ENCODE data around the gene RANBP9. TPM values are rescaled to one million over a fixed set of nuclear protein-coding genes. Genes with fewer than 3 reads are reported as not detected.

Gene RANBP9
- total RNA-seq, 1 experiment from 2014 or later = 38.2 TPM

- TF ChIP-seq, protein P1, sequence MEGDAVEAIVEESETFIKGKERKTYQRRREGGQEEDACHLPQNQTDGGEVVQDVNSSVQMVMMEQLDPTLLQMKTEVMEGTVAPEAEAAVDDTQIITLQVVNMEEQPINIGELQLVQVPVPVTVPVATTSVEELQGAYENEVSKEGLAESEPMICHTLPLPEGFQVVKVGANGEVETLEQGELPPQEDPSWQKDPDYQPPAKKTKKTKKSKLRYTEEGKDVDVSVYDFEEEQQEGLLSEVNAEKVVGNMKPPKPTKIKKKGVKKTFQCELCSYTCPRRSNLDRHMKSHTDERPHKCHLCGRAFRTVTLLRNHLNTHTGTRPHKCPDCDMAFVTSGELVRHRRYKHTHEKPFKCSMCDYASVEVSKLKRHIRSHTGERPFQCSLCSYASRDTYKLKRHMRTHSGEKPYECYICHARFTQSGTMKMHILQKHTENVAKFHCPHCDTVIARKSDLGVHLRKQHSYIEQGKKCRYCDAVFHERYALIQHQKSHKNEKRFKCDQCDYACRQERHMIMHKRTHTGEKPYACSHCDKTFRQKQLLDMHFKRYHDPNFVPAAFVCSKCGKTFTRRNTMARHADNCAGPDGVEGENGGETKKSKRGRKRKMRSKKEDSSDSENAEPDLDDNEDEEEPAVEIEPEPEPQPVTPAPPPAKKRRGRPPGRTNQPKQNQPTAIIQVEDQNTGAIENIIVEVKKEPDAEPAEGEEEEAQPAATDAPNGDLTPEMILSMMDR (IDR thresholded peaks at IDR 0.05; ENCODE audit: insufficient read depth in 1 of 2, low read depth in 1 of 2, low read length in 1 of 2, severe bottlenecking in 1 of 2, unreplicated experiment in 1 of 2) = no peak
- no peak for DNase-seq
- H3K27me3 Mint-ChIP-seq (ENCODE audit: insufficient read depth, unreplicated experiment) = no peaks in the 10 kb centered on the region
- intact Hi-C loops (cut with micrococcal nuclease; ENCODE audit: unreplicated experiment) = no loop called here
- Histone ChIP-seq H3K4me3 (ENCODE audit: low read depth, low read length) (no peak overlapping the region), H3K36me3 (ENCODE audit: control insufficient read depth, insufficient read depth, low read length) (no peaks in the 10 kb centered on the region), H3K27me3 (replicated peaks; ENCODE audit: control insufficient read depth, insufficient read depth, low read length) (no peaks in the 10 kb centered on the region), H3K9me3 (peaks cover under 1% of the 10 kb centered on the region; the same call in 1 of the 2 replicates), H3K4me1 (peaks cover 11% of the 10 kb centered on the region; the same call in 1 of the 2 replicates)
- no peak overlapping the region for H3K27ac Mint-ChIP-seq (ENCODE audit: unreplicated experiment)
- no peak overlapping the region for H3K4me3 Mint-ChIP-seq (ENCODE audit: unreplicated experiment)
- ChIA-PET CTCF (no interaction called here), POLR2A (no interaction called here)
- peaks cover 5% of the 10 kb centered on the region for H3K36me3 Mint-ChIP-seq (ENCODE audit: insufficient read depth, unreplicated experiment)
- no TSS peak for BruUV-seq (replicated peaks)
- peaks cover 7% of the 10 kb centered on the region for H3K4me1 Mint-ChIP-seq (ENCODE audit: low read depth, unreplicated experiment)
- H3K9me3 Mint-ChIP-seq (ENCODE audit: unreplicated experiment) = peaks cover 4% of the 10 kb centered on the region
Observed at GRCh38 chr6:13671548-13672127, 40.0 kb downstream of the RANBP9 start.

DNA sequence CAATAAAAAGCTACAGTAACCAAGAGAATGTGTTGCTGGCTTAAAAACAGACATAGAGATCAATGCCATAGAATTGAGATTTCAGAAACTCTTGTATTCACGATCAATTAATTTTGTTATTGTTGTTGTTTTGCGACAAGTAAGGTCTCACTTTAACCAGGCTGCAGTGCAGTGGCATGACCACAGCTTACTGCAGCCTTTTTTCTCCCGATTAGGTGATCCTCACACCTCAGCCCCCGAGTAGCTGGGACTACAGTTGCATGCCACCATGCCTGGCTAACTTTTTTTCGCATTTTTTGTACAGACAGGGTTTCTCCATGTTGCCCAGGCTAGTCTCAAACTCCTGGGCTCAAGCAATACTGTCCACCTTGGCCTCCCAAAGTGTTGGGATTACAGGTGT is 42.2 kb downstream of the RANBP9 start:
- Histone ChIP-seq H3K4me1 (peaks cover 16% of the 10 kb centered on the region; the same call in 1 of the 2 replicates), H3K9me3 (no peaks in the 10 kb centered on the region), H3K36me3 (ENCODE audit: control insufficient read depth, insufficient read depth, low read length) (no peaks in the 10 kb centered on the region), H3K27me3 (replicated peaks; ENCODE audit: control insufficient read depth, insufficient read depth, low read length) (no peaks in the 10 kb centered on the region; the same call in 1 of the 2 replicates), H3K4me3 (ENCODE audit: low read depth, low read length) (no peak overlapping the region)
- TF ChIP-seq, protein P1 (IDR thresholded peaks at IDR 0.05; ENCODE audit: insufficient read depth in 1 of 2, low read depth in 1 of 2, low read length in 1 of 2, severe bottlenecking in 1 of 2, unreplicated experiment in 1 of 2) = no peak
- CTCF ChIA-PET = no interaction called here
- DNase-seq = no peak
- peaks cover 5% of the 10 kb centered on the region for H3K36me3 Mint-ChIP-seq (ENCODE audit: insufficient read depth, unreplicated experiment)
- H3K27ac Mint-ChIP-seq (ENCODE audit: unreplicated experiment) = no peak overlapping the region
- peaks cover 16% of the 10 kb centered on the region for H3K4me1 Mint-ChIP-seq (ENCODE audit: low read depth, unreplicated experiment)
- POLR2A ChIA-PET = no interaction called here
- BruUV-seq (replicated peaks) = no TSS peak
- no peaks in the 10 kb centered on the region for H3K9me3 Mint-ChIP-seq (ENCODE audit: unreplicated experiment)
- H3K4me3 Mint-ChIP-seq (ENCODE audit: unreplicated experiment) = no peak overlapping the region
- intact Hi-C loops (cut with micrococcal nuclease; ENCODE audit: unreplicated experiment) = no loop called here
- no peaks in the 10 kb centered on the region for H3K27me3 Mint-ChIP-seq (ENCODE audit: insufficient read depth, unreplicated experiment)

DNA sequence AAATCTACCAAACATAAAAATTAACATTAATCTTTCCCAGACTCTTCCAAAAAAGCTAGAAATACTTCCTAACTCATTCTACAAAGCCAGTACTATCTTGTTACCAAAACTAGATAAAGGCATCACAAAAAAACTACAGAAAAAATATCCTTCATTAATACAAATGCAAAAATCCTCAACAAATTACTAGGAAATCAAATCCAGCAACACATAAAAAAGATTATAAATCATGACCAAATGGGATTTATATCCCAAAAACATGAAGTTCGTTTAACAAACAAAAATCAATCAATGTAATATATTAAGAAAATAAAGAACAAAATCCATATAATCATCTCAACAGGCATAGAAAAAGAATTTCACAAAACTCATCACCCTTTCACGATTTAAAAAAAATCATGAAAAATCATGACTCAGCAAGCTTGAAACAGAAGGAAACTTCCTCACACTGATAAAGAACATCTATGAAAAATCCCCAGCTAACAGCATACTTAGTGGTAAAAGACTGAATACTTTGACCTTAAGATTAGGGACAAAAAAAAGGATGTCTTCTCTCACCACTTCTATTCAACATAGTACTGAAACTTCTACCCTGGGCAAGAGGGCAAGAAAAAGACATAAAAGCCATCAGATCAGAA is 43.2 kb downstream of the RANBP9 start:
- intact Hi-C loops (cut with micrococcal nuclease; ENCODE audit: unreplicated experiment) = no loop called here
- BruUV-seq (replicated peaks) = no TSS peak
- DNase-seq = no peak
- ChIA-PET POLR2A (interaction anchor here (0.7 kb wide), 1 partner anchor 15 kb away, joined by 3 read pairs; no protein-coding TSS in a partner anchor), CTCF (no interaction called here)
- H3K27me3 ChIP-seq (replicated peaks; ENCODE audit: control insufficient read depth, insufficient read depth, low read length) = no peaks in the 10 kb centered on the region; the same call in 1 of the 2 replicates
- H3K4me3 ChIP-seq (ENCODE audit: low read depth, low read length) = no peak overlapping the region
- H3K27me3 Mint-ChIP-seq (ENCODE audit: insufficient read depth, unreplicated experiment) = no peaks in the 10 kb centered on the region
- TF ChIP-seq, protein P1 (IDR thresholded peaks at IDR 0.05; ENCODE audit: insufficient read depth in 1 of 2, low read depth in 1 of 2, low read length in 1 of 2, severe bottlenecking in 1 of 2, unreplicated experiment in 1 of 2) = no peak
- peaks cover 16% of the 10 kb centered on the region for H3K4me1 Mint-ChIP-seq (ENCODE audit: low read depth, unreplicated experiment)
- H3K27ac Mint-ChIP-seq (ENCODE audit: unreplicated experiment) = no peak overlapping the region
- H3K9me3 Mint-ChIP-seq (ENCODE audit: unreplicated experiment) = no peaks in the 10 kb centered on the region
- peaks cover 16% of the 10 kb centered on the region; the same call in 1 of the 2 replicates for H3K4me1 ChIP-seq
- H3K4me3 Mint-ChIP-seq (ENCODE audit: unreplicated experiment) = no peak overlapping the region
- H3K36me3 Mint-ChIP-seq (ENCODE audit: insufficient read depth, unreplicated experiment) = peaks cover 5% of the 10 kb centered on the region
- H3K9me3 ChIP-seq = no peaks in the 10 kb centered on the region
- no peaks in the 10 kb centered on the region for H3K36me3 ChIP-seq (ENCODE audit: control insufficient read depth, insufficient read depth, low read length)
